Activated CD4-positive, alpha-beta T cell treated with anti-CD3 and anti-CD28 coated beads for 36 hours (primary cell): Measurements from ENCODE around the gene CFAP46. TPM values are rescaled to one million over a fixed set of nuclear protein-coding genes. Genes with fewer than 3 reads are reported as not detected.

Experiments used
- ATAC-seq: fragments of 200-7000 bp; cut with Tn5 transposase; one replicate; pipeline ENCODE4 v1.10.0; 2021; ENCODE audit warnings: mild to moderate bottlenecking, moderate library complexity
- CTCF ChIA-PET: fragments of 350-600 bp; sonication (Branson Sonifier 250); formaldehyde crosslinking; loops from one replicate; lab custom pipeline; 2021; ENCODE audit warnings: antibody characterized with exemption; lab: Charles Lee
- POLR2A ChIA-PET: fragments of 350-600 bp; sonication (Branson Sonifier 250); formaldehyde crosslinking; loops from one replicate; lab custom pipeline; 2021; ENCODE audit warnings: antibody characterized with exemption, inconsistent platforms; lab: Charles Lee
- DNase-seq: peaks from one replicate; pipeline ENCODE4 v3.0.0-alpha.2; 2020
- H3K27ac Mint-ChIP-seq: one replicate; pipeline ENCODE4 v1.8.0; 2021; ENCODE audit warnings: mixed read lengths
- H3K27me3 Mint-ChIP-seq: one replicate; pipeline ENCODE4 v1.8.0; 2021; ENCODE audit warnings: mixed read lengths
- H3K36me3 Mint-ChIP-seq: one replicate; pipeline ENCODE4 v1.8.0; 2021; ENCODE audit warnings: low read depth, mixed read lengths
- H3K4me1 Mint-ChIP-seq: one replicate; pipeline ENCODE4 v1.8.0; 2021; ENCODE audit warnings: mixed read lengths
- H3K4me3 Mint-ChIP-seq: one replicate; pipeline ENCODE4 v1.8.0; 2021; ENCODE audit warnings: mild to moderate bottlenecking, moderate library complexity, mixed read lengths
- H3K9me3 Mint-ChIP-seq: one replicate; pipeline ENCODE4 v1.8.0; 2021; ENCODE audit warnings: low read depth, mixed read lengths
- intact Hi-C, 2 experiments: fragments of 100-400 bp; cut with DNase I in 1 of 2; cut with micrococcal nuclease in 1 of 2; formaldehyde crosslinking; loops; one replicate each; pipeline versions ENCODE4 v1.14.2 to v1.15.1; 2022 to 2024; cut with DNase I, micrococcal nuclease
- total RNA-seq, 2 experiments: library from RNA; stranded (reverse); gene quantifications; one replicate each; pipeline ENCODE4 v1.2.3, GENCODE V29; 2021

Gene CFAP46
- total RNA-seq, 2 experiments from 2014 or later = 0.16 to 0.21 TPM

DNA sequence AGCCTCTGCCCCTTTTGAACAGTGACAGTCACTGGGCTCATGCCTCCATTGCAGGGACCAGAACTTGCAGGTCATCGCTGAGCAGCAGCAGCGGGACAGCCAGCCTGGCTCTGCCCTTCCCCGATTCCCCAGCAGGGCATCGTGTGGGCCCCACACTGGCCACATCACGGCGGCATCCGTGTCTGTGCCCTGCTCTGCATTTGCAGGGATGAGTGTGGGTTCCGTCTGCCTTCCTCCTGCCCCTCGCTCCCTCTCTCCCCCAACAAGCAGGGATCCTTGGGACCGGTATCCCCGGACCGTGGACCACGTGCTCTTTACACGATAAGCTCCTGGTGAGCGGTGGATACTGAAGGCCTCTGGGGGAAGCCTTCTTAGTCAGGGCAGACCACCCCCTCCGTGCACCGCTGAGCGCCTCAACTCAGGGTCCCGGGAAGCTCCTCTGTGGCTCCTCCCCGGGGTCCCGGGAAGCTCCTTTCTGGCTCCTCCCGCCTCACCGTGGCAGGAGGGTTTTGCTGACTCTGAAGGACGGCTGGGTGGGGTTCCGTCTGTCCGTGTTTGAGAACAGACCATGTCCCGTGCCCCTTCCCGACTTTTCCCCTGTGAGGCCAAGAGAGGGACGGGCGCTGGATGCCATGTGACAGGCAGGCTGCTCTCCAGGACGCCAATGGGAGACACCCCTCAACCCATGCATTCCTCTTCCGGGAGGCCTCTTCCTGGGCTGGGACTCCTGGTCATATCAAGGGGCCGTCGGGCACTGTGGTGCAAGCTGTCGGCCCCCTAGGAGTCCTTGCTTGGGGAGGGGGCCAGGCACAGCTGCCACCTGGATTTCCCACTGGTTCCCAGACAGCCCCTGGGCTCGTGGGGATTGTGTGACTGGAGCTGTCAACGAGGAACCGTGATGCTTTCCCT, 132.9 kb downstream of the CFAP46 start:
- no peak for ATAC-seq
- ChIA-PET CTCF (no interaction called here), POLR2A (no interaction called here)
- no peak for DNase-seq
- H3K4me1 Mint-ChIP-seq = no peaks in the 10 kb centered on the region
- H3K27ac Mint-ChIP-seq = no peak overlapping the region
- H3K9me3 Mint-ChIP-seq = no peaks in the 10 kb centered on the region
- no peak overlapping the region for H3K4me3 Mint-ChIP-seq
- intact Hi-C loops = no loop called here
- H3K36me3 Mint-ChIP-seq = no peaks in the 10 kb centered on the region
- no peaks in the 10 kb centered on the region for H3K27me3 Mint-ChIP-seq

DNA sequence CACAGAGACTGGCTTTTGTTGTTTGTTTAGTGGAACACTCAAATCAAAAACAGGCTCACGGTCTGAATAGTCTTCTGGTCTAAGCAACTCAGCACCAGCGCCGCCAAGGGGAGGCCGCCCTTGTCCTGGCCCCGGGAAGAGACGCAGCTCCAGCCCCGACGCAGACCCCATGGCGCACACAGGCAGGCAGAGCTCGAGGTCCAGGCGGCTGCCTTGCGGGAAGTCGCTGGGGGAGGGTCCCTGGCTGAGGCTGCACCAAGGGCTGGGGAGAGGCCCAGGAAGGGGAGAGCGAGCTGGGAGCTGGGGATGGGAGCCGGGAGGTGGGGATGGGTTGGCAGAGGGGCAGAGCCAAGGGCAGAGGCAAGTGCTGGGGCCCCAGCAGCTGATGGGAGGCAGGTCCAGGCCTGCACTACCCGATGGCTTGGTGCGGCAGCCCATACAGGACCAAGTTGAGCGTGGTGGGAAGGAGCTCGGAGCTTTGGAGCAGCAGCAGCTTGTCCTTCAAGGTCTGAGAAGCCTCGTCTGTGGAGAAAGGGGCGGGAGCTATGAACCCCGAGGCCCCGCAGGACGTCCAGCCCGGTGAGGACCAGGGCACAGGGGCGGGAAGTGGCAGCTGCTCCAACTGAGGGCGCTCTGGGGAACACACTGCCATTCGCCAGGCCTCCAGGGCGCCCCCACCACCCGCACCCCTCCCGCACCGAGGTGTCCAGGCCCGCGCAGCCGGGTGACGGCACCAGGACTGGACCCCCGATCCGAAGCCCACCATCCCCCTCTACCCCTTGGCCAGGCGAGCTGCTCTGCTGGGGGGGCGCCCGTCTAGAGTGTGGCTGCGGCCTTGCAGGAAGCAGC, 133.8 kb downstream of the CFAP46 start:
- ChIA-PET CTCF (no interaction called here), POLR2A (no interaction called here)
- intact Hi-C loops = no loop called here
- no peaks in the 10 kb centered on the region for H3K9me3 Mint-ChIP-seq
- H3K4me3 Mint-ChIP-seq = no peak overlapping the region
- no peaks in the 10 kb centered on the region for H3K36me3 Mint-ChIP-seq
- H3K27me3 Mint-ChIP-seq = no peaks in the 10 kb centered on the region
- ATAC-seq = no peak
- DNase-seq = no peak
- H3K27ac Mint-ChIP-seq = no peak overlapping the region
- H3K4me1 Mint-ChIP-seq = no peaks in the 10 kb centered on the region

DNA sequence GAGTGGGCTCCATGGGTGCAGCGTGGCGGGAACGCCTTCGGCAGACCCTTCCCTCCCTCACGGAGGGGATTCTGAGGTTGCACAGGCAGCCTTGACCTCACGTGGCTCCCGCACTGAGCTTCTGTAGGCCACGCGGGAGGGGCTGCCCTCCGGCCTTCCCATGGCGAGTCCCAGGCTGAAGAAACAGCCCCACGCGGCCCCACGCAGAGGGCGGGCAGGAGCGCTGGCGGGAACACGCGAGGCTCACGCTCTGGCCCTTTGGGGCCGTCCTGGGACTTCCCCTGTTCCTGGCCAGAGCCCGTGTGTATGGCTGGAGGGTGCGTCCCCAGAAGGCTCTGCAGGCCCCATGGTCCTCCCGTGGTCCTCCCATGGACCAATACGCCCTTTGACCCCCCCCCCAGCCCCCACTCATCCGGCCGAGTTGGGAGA, 134.7 kb downstream of the CFAP46 start:
- ChIA-PET CTCF (no interaction called here), POLR2A (no interaction called here)
- intact Hi-C loops = no loop called here
- ATAC-seq = no peak
- Mint-ChIP-seq H3K36me3 (no peaks in the 10 kb centered on the region), H3K27ac (no peak overlapping the region), H3K4me3 (no peak overlapping the region), H3K4me1 (no peaks in the 10 kb centered on the region), H3K9me3 (no peaks in the 10 kb centered on the region), H3K27me3 (no peaks in the 10 kb centered on the region)
- DNase-seq = no peak

DNA sequence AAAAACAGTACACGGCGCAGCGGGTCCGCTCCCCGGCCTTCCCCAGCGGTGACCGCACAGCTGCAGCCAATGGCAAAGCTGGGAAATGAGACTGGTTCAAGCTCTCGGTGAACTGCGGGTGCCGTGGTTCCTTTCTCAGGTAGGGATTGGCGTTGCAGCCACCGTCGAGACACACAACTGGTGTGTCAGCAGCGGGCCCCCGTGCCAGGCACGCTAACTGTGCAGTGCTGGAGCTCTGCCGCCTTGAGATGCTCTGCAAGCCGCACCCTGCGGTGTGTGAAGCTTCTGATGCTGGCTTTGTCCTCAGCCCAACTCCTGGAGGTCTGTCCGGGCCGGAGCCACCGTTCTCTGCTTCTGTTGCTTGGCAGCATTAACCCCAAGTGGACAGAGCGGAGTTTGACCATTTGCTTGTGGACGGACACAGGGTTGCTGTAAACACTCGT, 135.8 kb downstream of the CFAP46 start:
- ChIA-PET CTCF (interaction anchor here (0.7 kb wide), 1 partner anchor 450 kb away, joined by 5 read pairs; no protein-coding TSS in a partner anchor), POLR2A (no interaction called here)
- Mint-ChIP-seq H3K27ac (no peak overlapping the region), H3K4me3 (no peak overlapping the region), H3K27me3 (no peaks in the 10 kb centered on the region), H3K9me3 (no peaks in the 10 kb centered on the region), H3K36me3 (no peaks in the 10 kb centered on the region), H3K4me1 (no peaks in the 10 kb centered on the region)
- intact Hi-C loops = no loop called here
- ATAC-seq = no peak
- DNase-seq = no peak

DNA sequence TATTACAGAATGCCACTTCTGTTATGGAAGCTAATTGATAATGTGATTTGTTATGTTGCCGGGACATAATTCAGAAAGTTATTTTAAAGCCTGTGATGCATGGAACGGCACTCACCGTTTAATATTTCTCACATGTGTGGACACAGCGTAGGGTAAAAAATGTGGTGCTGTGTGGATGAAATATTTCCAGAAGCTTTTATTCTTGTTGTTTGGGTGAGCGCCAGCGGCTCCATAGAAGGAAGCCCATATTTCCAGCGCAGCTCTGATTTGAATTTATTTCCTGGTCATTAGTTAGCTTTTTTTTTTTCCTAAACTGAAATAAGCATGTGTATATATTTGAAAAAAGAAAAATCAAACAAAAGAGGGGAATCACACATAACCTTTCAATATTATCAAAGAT, 136.3 kb downstream of the CFAP46 start:
- ChIA-PET POLR2A (no interaction called here), CTCF (interaction anchor here (0.7 kb wide), 1 partner anchor 451 kb away, joined by 5 read pairs; no protein-coding TSS in a partner anchor)
- Mint-ChIP-seq H3K27me3 (no peaks in the 10 kb centered on the region), H3K4me3 (no peak overlapping the region), H3K27ac (no peak overlapping the region), H3K4me1 (no peaks in the 10 kb centered on the region), H3K36me3 (no peaks in the 10 kb centered on the region), H3K9me3 (no peaks in the 10 kb centered on the region)
- no peak for ATAC-seq
- no peak for DNase-seq
- intact Hi-C loops = no loop called here

DNA sequence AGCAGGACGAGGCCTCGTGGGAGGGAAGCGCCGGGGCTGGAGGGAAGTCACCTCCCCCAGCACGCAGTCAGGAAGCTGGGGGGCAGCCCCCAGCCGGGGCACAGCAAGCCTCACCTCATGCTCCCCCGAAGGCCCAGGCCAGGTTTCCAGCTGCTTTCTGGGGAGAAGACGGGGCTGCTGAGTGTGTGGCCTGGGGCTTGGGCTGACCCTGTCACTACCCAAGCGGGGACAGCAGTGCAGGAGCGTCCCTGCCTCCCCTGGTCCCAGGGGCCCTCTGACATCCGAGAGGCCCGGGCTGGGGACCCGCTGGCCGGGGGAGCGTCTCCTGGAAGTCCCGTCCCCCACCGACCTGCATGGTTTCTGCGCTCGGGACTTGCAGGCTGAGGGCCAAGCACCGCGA, 136.8 kb downstream of the CFAP46 start:
- H3K27ac Mint-ChIP-seq = no peak overlapping the region
- intact Hi-C loops = no loop called here
- H3K4me1 Mint-ChIP-seq = no peaks in the 10 kb centered on the region
- no peak for DNase-seq
- ChIA-PET CTCF (interaction anchor here (0.7 kb wide), 1 partner anchor 451 kb away, joined by 5 read pairs; no protein-coding TSS in a partner anchor), POLR2A (no interaction called here)
- H3K9me3 Mint-ChIP-seq = no peaks in the 10 kb centered on the region
- H3K4me3 Mint-ChIP-seq = no peak overlapping the region
- ATAC-seq = no peak
- no peaks in the 10 kb centered on the region for H3K36me3 Mint-ChIP-seq
- no peaks in the 10 kb centered on the region for H3K27me3 Mint-ChIP-seq

DNA sequence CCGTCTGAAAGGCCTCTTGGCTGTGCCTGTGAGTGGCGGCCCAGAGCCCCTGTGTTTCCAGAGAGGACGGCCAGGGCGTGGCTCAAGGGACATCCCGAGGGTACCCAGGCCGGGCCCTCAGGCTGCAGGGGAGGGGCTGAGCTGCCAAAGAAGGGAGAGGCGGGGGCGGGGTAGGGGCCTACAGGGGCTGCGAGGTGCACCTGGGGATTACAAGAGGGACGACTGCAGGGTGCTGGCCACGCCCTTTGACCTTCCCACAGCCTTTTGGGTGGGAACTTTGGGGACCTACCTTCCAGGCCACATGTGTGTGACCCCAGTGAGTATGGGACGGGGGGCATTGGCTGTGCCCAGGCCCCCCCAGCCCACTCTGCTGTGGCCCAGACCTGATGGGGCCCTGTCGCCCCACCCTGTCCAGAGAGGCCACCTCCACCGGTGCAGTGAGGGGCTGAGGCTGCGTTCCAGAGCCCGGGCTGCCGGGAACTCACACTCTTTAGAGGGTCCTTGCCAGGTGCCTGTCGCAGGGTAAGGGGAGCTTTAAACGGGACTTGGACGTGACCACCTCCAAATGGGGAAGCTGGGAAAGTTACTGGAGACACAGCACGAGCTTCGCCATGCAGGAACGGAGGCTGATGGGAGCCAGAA, 137.5 kb downstream of the CFAP46 start:
- no peaks in the 10 kb centered on the region for H3K27me3 Mint-ChIP-seq
- no peaks in the 10 kb centered on the region for H3K36me3 Mint-ChIP-seq
- POLR2A ChIA-PET = no interaction called here
- ATAC-seq = no peak
- no peak overlapping the region for H3K27ac Mint-ChIP-seq
- no peaks in the 10 kb centered on the region for H3K9me3 Mint-ChIP-seq
- H3K4me3 Mint-ChIP-seq = no peak overlapping the region
- H3K4me1 Mint-ChIP-seq = no peaks in the 10 kb centered on the region
- DNase-seq = no peak
- intact Hi-C loops = no loop called here
- CTCF ChIA-PET = no interaction called here

DNA sequence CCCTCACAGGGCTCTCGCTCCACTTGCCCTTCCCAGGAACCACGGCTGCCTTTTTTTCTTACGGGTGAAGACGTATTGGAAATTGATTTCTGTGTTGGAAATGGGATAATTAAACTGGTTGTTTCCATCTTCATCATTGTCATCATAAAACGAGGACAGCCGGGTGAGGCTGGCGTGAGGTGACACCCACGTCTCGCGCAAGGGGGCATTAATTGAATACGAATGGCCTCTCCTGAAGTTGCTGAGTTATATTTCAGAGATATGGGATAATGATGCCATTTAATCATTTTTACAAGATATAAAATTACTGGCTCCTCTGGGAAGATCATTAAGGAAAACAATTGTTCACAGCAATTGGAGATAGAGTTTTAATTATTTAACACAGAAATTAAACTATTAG, 138.1 kb downstream of the CFAP46 start:
- Mint-ChIP-seq H3K27me3 (no peaks in the 10 kb centered on the region), H3K4me3 (no peak overlapping the region), H3K9me3 (no peaks in the 10 kb centered on the region), H3K4me1 (no peaks in the 10 kb centered on the region), H3K36me3 (no peaks in the 10 kb centered on the region), H3K27ac (no peak overlapping the region)
- CTCF ChIA-PET = no interaction called here
- ATAC-seq = no peak
- POLR2A ChIA-PET = no interaction called here
- DNase-seq = no peak
- intact Hi-C loops = no loop called here

DNA sequence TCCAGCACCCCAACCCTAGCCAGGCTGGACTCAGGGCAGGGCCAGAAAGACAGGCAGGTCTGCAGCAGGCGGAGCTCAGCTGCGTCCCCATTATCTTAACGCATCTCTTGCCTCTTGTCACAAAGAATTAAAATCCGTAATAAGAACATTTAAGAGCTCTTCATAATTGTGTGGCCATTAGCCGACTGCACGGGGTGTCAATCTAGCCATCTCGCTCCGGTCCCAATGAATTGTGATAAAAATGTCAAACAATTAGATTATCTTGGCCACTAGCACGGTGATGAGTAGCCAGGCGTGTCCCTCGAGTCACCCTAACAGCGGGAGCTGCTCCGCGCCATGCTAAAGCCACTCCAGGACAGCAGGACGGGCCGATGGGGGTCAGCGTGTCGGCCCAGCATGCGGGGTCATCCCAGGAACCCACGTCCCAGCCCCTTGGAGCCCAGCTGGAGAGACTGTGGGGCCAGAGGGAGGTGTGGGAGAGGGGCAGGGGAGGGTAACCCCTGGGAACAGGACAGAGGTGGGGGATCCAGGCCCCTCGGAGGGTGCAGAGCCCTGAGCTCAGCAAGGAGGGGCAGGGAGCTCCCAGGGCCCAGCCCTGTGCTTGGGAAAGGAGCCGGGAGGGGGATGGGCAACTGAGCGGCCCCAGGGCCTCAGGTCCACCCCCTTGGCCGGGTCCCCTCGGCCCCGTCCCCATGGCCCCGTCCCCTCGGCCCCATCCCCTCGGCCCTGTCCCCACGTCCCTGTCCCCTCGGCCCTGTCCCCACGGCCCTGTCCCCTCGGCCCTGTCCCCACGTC, 138.8 kb downstream of the CFAP46 start:
- Mint-ChIP-seq H3K4me3 (no peak overlapping the region), H3K9me3 (no peaks in the 10 kb centered on the region), H3K4me1 (no peaks in the 10 kb centered on the region), H3K27ac (no peak overlapping the region), H3K27me3 (no peaks in the 10 kb centered on the region), H3K36me3 (no peaks in the 10 kb centered on the region)
- no peak for DNase-seq
- ChIA-PET CTCF (interaction anchor here (0.6 kb wide), 1 partner anchor 118 kb away, joined by 3 read pairs; no protein-coding TSS in a partner anchor), POLR2A (no interaction called here)
- intact Hi-C loops = no loop called here
- no peak for ATAC-seq

DNA sequence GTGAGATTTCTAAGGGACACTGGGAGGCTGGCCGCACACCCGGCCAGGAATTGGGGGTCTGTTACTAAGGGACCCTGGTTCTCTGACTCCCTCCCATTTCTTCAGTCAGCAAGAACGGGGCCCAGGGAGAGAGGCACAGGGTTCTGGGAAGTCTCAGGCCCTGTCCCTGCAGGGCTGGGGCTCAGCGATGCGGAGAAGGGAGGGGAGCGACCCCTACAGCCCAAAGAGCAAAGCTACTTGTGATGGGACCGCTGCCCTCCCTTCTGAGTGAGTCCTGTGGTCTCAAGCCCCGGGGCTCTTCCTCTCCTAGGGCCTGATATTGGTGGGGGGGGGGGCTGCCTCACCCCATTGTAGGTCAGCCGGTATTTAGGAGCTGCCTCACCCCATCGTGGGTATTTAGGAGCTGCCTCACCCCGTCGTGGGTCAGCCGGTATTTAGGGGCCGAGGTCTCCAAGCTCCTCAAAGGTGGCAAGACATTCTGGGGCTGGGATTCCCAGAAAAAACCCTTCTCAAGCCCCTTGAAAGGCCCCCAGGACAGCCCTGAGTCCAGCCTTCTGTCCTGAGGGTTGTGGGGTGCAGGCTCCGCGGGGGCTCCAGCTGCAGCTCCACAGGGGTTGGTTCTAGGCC, 139.6 kb downstream of the CFAP46 start:
- no peak overlapping the region for H3K27ac Mint-ChIP-seq
- POLR2A ChIA-PET = no interaction called here
- no peaks in the 10 kb centered on the region for H3K4me1 Mint-ChIP-seq
- no peaks in the 10 kb centered on the region for H3K36me3 Mint-ChIP-seq
- H3K4me3 Mint-ChIP-seq = no peak overlapping the region
- CTCF ChIA-PET = no interaction called here
- DNase-seq (no peak), ATAC-seq (no peak)
- intact Hi-C loops = no loop called here
- no peaks in the 10 kb centered on the region for H3K9me3 Mint-ChIP-seq
- H3K27me3 Mint-ChIP-seq = no peaks in the 10 kb centered on the region
